ENCODE measurements around the gene HSD3B1. TPM values are rescaled to one million over a fixed set of nuclear protein-coding genes. Genes with fewer than 3 reads are reported as not detected.

HSD3B1 gene
- total and polyA plus RNA-seq, 9 of the 15 experiments (the other 6 are each of a cell fraction or from before 2014, with no cell fraction given) = not detected

DNA sequence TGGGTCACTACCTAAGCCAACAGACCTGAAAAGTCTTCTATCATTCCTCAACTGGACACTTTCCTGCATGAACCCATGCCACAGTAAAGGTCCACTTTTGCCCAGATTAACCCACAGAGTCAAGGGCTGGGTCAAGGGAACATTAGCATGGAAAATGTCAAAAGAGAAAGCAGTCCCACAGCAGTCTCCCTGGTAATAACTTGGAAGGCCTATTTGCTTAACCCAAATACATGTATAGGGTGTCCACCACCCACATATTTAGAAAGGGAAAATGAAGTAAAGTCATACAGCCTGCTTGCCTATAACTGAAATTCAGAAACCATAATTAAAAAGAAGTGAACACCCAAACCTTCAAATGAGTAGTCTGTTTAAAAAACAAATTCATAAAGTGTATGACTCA is 16.1 kb upstream of the HSD3B1 start:
- Histone ChIP-seq H3K9me1 (ENCODE audit: control insufficient read depth, insufficient read depth, low read length) (no peaks in the 10 kb centered on the region), H3K4me2 (ENCODE audit: insufficient read depth, low read length) (no peak overlapping the region), H2AFZ (ENCODE audit: low read depth, low read length) (no peak overlapping the region), H3K4me3 (no peak overlapping the region), H3K4me1 (replicated peaks in 1 of 2; ENCODE audit: control insufficient read depth in 2 of 2, insufficient read depth in 2 of 2, low read length in 2 of 2) (no peaks in the 10 kb centered on the region), H4K20me1 (replicated peaks; ENCODE audit: control insufficient read depth, insufficient read depth, low read length) (no peaks in the 10 kb centered on the region), H3K36me3 (ENCODE audit: control insufficient read depth, insufficient read depth, low read length) (no peaks in the 10 kb centered on the region), H3K9ac (ENCODE audit: insufficient read depth in 1 of 2, low read depth in 2 of 2, low read length in 2 of 2) (no peak overlapping the region), H3K9me3 (replicated peaks; ENCODE audit: control insufficient read depth, insufficient read depth, low read depth, low read length) (no peaks in the 10 kb centered on the region), H3K27me3 (ENCODE audit: control insufficient read depth in 2 of 2, insufficient read depth in 2 of 2, low read length in 2 of 2) (no peaks in the 10 kb centered on the region), H3K27ac (ENCODE audit: extremely low read depth, low read depth, low read length) (no peak overlapping the region), H3K79me2 (ENCODE audit: control insufficient read depth, insufficient read depth, low read length) (no peaks in the 10 kb centered on the region)
- POLR2A ChIA-PET = no interaction called here
- no peak for FAIRE-seq
- DNase-seq (ENCODE audit: extremely low read depth in 1 of 4, low spot score in 3 of 4) = no peak
- in situ Hi-C loops (cut with MboI) (no loop called here), intact Hi-C loops (cut with micrococcal nuclease) (no loop called here)
- no TSS peak for BruUV-seq (replicated peaks)
- CTCF ChIA-PET (ENCODE audit: low intra/inter-chr PET ratio) = no interaction called here
- TF ChIP-seq LCOR (CRISPR knock-in tag; IDR thresholded peaks at IDR 0.05) = no peak
- TF ChIP-seq, protein P1, sequence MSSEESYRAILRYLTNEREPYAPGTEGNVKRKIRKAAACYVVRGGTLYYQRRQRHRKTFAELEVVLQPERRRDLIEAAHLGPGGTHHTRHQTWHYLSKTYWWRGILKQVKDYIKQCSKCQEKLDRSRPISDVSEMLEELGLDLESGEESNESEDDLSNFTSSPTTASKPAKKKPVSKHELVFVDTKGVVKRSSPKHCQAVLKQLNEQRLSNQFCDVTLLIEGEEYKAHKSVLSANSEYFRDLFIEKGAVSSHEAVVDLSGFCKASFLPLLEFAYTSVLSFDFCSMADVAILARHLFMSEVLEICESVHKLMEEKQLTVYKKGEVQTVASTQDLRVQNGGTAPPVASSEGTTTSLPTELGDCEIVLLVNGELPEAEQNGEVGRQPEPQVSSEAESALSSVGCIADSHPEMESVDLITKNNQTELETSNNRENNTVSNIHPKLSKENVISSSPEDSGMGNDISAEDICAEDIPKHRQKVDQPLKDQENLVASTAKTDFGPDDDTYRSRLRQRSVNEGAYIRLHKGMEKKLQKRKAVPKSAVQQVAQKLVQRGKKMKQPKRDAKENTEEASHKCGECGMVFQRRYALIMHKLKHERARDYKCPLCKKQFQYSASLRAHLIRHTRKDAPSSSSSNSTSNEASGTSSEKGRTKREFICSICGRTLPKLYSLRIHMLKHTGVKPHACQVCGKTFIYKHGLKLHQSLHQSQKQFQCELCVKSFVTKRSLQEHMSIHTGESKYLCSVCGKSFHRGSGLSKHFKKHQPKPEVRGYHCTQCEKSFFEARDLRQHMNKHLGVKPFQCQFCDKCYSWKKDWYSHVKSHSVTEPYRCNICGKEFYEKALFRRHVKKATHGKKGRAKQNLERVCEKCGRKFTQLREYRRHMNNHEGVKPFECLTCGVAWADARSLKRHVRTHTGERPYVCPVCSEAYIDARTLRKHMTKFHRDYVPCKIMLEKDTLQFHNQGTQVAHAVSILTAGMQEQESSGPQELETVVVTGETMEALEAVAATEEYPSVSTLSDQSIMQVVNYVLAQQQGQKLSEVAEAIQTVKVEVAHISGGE (CRISPR knock-in tag; IDR thresholded peaks at IDR 0.05) = no peak
- no peak for ATAC-seq

DNA sequence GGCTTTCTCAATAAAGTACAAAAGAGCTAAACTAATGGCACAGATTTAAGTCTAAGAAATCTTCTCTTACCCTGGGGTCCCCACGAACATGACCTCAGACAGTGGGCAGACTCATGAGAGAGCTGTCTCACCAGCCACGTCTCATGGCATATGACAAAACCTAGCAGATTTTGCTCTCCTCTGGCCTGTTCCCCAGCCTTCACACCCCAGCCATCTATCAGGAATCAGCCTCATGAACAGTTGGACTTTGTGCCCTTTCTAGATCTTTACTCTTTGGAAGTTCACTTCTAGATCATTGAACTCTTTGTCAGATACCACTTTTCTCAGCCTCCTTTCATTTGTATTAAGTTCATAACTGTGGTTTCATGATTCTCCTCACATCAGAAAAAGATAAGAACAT is 14.2 kb upstream of the HSD3B1 start:
- Histone ChIP-seq H3K4me2 (ENCODE audit: insufficient read depth, low read length) (no peak overlapping the region), H3K9me1 (ENCODE audit: control insufficient read depth, insufficient read depth, low read length) (no peaks in the 10 kb centered on the region), H3K27me3 (ENCODE audit: control insufficient read depth in 2 of 2, insufficient read depth in 2 of 2, low read length in 2 of 2) (no peaks in the 10 kb centered on the region), H3K4me3 (no peak overlapping the region), H3K36me3 (ENCODE audit: control insufficient read depth, insufficient read depth, low read length) (no peaks in the 10 kb centered on the region), H3K9me3 (replicated peaks; ENCODE audit: control insufficient read depth, insufficient read depth, low read depth, low read length) (no peaks in the 10 kb centered on the region), H3K9ac (ENCODE audit: insufficient read depth in 1 of 2, low read depth in 2 of 2, low read length in 2 of 2) (no peak overlapping the region), H4K20me1 (replicated peaks; ENCODE audit: control insufficient read depth, insufficient read depth, low read length) (no peaks in the 10 kb centered on the region), H2AFZ (ENCODE audit: low read depth, low read length) (no peak overlapping the region), H3K79me2 (ENCODE audit: control insufficient read depth, insufficient read depth, low read length) (no peaks in the 10 kb centered on the region), H3K4me1 (replicated peaks in 1 of 2; ENCODE audit: control insufficient read depth in 2 of 2, insufficient read depth in 2 of 2, low read length in 2 of 2) (no peaks in the 10 kb centered on the region), H3K27ac (ENCODE audit: extremely low read depth, low read depth, low read length) (no peak overlapping the region)
- intact Hi-C loops (cut with micrococcal nuclease) = no loop called here
- FAIRE-seq (no peak), ATAC-seq (no peak), DNase-seq (ENCODE audit: extremely low read depth in 1 of 4, low spot score in 3 of 4) (no peak)
- ChIA-PET CTCF (ENCODE audit: low intra/inter-chr PET ratio) (no interaction called here), POLR2A (no interaction called here)
- in situ Hi-C loops (cut with MboI) = no loop called here
- BruUV-seq (replicated peaks) = no TSS peak
- WGBS (ENCODE audit: insufficient coverage, low coverage, missing lambda C conversion rate) = 4% methylated on average over 2 of the region's 2 CpGs
- TF ChIP-seq NR2F6 (CRISPR knock-in tag; IDR thresholded peaks at IDR 0.05) (no peak), STAG1 (CRISPR knock-in tag; IDR thresholded peaks at IDR 0.05; ENCODE audit: borderline replicate concordance) (no peak), ETV5 (CRISPR knock-in tag; IDR thresholded peaks at IDR 0.05; ENCODE audit: low read depth) (no peak)
- TF ChIP-seq, protein P2, sequence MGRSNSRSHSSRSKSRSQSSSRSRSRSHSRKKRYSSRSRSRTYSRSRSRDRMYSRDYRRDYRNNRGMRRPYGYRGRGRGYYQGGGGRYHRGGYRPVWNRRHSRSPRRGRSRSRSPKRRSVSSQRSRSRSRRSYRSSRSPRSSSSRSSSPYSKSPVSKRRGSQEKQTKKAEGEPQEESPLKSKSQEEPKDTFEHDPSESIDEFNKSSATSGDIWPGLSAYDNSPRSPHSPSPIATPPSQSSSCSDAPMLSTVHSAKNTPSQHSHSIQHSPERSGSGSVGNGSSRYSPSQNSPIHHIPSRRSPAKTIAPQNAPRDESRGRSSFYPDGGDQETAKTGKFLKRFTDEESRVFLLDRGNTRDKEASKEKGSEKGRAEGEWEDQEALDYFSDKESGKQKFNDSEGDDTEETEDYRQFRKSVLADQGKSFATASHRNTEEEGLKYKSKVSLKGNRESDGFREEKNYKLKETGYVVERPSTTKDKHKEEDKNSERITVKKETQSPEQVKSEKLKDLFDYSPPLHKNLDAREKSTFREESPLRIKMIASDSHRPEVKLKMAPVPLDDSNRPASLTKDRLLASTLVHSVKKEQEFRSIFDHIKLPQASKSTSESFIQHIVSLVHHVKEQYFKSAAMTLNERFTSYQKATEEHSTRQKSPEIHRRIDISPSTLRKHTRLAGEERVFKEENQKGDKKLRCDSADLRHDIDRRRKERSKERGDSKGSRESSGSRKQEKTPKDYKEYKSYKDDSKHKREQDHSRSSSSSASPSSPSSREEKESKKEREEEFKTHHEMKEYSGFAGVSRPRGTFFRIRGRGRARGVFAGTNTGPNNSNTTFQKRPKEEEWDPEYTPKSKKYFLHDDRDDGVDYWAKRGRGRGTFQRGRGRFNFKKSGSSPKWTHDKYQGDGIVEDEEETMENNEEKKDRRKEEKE (IDR thresholded peaks at IDR 0.05; ENCODE audit: borderline replicate concordance in 1 of 2, control insufficient read depth in 1 of 2, low read depth in 2 of 2, low read length in 1 of 2) = no peak
- TF ChIP-seq, protein P3, sequence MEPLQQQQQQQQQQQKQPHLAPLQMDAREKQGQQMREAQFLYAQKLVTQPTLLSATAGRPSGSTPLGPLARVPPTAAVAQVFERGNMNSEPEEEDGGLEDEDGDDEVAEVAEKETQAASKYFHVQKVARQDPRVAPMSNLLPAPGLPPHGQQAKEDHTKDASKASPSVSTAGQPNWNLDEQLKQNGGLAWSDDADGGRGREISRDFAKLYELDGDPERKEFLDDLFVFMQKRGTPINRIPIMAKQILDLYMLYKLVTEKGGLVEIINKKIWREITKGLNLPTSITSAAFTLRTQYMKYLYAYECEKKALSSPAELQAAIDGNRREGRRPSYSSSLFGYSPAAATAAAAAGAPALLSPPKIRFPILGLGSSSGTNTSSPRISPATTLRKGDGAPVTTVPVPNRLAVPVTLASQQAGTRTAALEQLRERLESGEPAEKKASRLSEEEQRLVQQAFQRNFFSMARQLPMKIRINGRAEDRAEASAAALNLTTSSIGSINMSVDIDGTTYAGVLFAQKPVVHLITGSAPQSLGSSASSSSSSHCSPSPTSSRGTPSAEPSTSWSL (CRISPR knock-in tag; IDR thresholded peaks at IDR 0.05; ENCODE audit: borderline replicate concordance) = no peak
